GM21825 (cell line): ENCODE measurements around the gene HOXA10.

Source experiments
- ATAC-seq: cut with Tn5 transposase; IDR thresholded peaks from one replicate; pipeline ENCODE4 v1.9.1; 2021; ENCODE audit warnings: mild to moderate bottlenecking, moderate library complexity; ENCODE audit not compliant: unreplicated experiment

Gene HOXA10

DNA sequence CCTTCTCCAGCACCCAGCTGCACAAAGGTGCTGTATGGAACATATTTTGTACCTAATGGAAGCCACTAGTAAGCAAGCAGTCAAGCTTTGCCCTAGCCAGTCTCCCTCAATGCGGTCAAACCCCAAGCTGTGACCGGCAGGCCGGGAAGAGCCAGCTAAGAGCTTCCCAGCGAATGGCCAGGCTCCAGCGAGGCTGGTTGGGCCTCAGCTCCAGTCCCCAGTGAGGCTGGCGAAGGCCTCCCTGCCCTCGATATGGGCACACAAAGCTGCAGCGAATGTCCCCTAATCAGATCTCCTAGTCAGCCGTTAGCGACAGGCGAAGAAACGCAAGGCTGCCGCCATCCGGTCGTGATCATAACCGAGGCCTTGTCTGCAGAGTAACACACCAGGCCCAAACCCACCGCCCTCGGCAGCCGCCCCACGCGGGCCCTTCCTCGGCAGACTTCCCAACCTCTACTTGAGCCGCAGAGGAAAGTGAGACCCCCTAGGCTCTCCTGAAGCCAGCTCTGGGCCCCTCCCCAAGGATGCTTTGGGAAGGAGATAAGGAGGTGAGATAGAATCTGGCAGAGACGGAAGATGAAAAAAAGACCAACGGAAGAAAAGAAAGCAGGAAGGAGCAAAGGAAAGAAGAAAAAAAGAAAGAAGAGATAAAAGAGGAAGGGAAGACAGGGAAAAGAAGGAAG is 5.7 kb downstream of the HOXA10 start:
- ATAC-seq = no peak

DNA sequence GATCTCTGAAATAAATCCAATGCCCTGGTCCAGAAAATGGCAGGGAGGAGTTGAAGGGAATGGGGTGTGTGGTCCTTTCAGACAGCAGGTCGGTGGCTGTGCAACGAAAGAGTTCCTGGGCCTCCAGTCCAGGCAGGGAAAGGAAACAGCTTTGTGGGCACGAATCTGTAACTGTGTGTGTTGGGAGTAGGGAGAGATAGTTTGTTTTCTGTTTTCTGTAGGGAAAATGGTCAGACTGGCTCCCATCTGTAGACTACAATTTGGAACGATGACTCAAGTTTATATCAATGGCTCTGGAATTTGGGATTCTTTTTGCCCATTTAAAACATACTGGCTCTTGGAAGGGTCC is 6.2 kb downstream of the HOXA10 start:
- no peak for ATAC-seq

DNA sequence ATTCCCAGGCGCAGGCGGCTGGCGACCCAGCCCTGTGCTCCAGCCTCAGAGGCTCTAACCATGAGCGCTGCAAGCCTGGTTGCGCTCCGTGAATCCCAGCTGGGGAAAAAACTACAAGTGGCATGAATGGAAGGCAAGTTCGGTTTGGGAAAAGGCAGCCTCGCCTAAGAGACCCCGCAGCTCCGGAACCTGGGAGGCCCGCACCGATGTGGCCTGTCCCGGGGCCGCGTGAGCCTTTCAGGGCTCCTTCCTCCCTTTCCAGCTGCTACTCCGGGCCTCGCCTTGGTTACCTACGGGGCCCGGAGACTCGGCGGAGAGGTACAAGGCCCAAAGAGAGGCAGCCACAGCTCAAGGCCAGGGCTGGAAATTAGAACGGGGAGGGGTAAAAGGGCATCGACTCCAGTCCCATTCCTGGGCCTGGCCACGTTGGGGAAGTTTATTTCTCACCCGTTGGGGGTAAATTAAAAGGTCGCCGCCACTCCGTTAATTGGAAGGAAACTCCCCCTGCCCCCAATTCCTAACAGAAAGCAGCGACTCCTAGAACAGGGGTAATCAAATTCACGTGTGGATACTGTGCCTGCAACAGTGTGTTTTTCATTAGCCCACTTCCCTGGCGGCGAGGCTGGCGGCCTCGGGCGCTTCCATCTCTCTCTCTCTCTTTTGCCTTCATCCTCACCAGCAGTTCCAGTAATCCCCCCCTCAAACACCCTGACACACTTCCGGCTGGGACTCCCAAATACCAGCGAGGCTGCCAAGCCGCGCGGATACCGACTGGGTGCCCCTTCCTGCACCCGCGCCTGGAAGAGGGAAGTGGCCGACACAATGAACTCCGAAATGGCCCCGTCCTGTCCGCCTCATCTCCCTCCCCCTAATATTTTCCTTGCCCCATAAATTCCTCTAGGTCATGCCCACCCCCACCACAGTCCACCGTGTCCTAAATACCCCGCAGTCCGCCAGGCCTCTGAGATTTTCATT is 7.3 kb downstream of the HOXA10 start:
- ATAC-seq = no peak

DNA sequence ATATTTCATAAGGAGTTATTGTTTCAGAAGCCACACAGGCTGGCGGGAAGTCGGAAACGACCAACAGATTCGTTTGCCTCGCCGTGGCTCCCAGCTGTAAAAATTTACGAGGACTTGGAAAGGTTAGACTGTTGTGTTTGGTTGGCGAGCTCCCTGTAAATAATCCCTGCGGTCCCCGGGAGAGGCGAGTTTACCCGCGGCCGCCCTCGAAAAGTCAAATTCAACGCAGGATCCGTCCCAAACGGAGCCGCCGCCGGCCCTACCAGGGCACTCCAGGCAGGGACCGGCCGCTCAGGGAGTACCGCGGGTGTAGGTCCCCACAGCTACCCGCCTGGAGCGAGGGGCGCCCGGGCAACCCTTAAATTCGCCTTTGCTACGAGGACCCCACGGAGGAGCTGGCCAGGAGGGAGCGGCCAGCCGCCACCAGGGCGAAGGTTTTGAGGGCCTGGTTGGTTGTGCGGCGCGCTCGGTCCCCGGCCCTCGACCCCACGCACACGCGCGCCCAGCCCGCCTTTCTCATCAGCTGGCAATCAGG is 8.1 kb downstream of the HOXA10 start:
- ATAC-seq = no peak

DNA sequence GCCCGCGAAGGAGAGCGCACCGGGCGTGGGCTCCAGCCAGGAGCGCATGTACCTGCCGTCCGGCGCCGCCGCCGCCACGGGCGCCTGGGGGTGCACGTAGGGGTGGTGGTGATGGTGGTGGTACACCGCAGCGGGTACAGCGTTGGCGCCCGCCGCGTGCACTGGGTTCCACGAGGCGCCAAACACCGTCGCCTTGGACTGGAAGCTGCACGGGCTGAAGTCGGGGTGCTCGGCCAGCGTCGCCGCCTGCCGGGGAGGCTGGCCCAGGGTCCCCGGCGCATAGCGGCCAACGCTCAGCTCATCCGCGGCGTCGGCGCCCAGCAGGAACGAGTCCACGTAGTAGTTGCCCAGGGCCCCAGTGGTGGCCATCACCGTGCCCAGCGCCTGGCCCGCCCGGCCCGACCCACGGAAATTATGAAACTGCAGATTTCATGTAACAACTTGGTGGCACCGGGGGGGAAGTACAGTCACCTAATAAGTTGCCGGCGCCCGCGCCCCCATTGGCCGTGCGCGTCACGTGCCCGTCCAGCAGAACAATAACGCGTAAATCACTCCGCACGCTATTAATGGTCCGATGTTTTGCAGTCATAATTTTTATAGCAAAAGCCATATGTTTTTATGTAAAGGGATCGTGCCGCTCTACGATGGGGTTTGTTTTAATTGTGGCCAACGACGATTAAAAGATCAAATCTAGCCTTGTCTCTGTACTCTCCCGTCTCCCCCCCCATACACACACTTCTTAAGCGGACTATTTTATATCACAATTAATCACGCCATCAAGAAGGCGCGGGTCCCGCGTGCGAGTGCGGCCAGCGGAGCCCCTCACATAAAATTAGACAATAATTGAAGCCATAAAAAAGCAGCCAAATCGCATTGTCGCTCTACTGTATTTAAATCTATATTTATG is 8.8 kb downstream of the HOXA10 start, which contains the start of gene HOXA9:
Gene HOXA9 (minus strand): TSS at position 449 of the 907 bp plus-strand sequence. CDS start 80 bp downstream, at position 369.
- ATAC-seq = no peak

DNA sequence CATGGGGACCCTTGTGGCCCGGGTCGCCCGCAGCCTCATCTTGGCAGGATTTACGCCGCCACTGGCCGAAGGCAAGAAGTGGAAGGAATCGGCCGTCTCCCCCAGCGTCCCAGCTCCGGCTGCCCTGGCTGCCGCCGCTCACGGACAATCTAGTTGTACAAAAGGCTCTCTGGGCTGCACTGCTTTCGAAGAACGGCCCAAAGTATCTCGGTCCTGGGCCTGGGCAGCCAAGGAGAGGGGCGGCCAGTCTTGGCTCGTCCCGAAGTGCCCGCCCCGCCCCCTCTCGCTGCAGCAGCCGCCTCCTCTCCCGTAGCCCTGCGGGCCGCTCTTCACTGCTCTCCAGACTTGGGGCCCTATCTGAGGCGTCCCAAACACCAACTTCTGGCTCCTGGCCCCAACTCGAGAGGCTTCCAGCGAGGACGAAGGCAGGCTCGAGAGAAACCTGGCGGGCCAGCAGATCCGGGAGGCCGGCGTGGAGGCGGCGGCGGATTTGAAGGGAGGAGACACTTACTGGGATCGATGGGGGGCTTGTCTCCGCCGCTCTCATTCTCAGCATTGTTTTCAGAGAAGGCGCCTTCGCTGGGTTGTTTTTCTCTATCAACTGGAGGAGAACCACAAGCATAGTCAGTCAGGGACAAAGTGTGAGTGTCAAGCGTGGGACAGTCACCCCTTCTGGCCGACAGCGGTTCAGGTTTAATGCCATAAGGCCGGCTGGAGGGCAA is 9.6 kb downstream of the HOXA10 start:
- ATAC-seq = no peak

DNA sequence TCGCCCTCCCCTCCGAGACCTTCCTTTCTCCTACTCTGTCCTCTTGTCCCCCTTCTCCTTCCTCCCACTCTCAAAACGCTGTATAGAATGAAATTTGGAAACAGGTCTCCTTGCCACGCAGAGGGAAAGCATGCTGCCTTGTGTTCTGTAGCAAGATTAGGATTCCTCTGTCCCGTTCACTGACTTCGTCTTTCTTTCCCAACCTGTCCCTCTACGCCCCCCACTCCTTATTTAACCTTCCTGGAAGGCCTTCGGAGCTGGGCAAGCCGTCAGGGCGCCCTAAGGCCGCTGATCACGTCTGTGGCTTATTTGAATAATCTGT is 10.1 kb downstream of the HOXA10 start:
- ATAC-seq = no peak

DNA sequence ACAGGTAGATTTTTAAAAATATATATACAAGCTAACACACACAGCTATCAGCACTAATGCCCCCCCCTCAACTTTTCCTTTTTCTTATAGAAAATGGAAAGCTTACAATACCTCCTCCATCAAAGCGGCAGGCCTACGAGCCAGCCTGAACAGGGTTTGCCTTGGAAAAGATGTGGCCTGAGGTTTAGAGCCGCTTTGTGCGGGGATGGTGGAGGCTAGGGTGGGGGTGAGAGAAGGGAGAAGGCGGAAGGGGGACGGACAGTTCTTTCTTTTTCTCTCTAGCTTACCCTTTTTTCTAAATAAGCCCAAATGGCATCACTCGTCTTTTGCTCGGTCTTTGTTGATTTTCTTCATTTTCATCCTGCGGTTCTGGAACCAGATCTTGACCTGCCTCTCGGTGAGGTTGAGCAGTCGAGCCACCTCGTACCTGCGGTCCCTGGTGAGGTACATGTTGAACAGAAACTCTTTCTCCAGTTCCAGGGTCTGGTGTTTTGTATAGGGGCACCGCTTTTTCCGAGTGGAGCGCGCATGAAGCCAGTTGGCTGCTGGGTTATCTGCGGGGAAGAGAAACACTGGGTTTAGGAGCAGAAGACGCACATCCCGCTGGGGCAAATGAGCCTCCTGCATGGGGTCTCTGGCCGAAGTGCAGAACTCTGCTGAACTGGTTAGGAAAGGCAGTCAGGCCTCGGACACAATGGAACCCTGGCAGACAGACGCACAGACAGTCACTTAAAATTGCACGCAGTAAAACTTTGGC is 10.7 kb downstream of the HOXA10 start:
- ATAC-seq = no peak

DNA sequence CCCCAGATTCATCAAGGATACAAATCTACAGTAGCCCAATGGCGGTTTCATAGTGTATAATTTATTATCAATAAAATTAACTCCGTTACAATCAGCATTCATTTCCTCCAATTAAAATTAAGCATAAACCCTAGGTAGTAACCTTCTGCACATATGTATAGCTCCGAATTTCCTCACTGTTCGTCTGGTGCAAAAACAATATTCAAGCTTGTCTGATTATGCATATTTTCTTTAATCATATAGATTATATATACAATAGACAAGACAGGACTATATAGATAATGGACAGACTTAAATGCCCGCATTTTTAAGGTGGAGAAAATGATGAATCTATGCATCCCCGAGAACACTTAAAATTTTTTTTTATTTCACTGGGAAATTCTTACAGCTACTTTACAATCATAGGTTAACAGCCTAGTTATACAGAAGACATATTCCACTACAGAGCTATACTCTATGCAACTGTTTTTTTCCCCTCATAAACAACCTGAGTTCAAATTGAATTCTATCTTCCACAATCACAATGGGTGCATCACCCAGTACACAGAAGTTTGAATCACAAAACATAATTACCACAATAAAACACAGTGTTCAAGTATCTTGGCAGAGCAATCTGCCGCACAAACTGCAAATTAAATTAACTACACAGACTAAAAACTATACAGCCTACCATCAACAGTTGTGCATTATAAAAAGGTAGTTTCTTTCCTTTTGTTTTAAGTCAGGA is 11.4 kb downstream of the HOXA10 start:
- ATAC-seq = no peak

DNA sequence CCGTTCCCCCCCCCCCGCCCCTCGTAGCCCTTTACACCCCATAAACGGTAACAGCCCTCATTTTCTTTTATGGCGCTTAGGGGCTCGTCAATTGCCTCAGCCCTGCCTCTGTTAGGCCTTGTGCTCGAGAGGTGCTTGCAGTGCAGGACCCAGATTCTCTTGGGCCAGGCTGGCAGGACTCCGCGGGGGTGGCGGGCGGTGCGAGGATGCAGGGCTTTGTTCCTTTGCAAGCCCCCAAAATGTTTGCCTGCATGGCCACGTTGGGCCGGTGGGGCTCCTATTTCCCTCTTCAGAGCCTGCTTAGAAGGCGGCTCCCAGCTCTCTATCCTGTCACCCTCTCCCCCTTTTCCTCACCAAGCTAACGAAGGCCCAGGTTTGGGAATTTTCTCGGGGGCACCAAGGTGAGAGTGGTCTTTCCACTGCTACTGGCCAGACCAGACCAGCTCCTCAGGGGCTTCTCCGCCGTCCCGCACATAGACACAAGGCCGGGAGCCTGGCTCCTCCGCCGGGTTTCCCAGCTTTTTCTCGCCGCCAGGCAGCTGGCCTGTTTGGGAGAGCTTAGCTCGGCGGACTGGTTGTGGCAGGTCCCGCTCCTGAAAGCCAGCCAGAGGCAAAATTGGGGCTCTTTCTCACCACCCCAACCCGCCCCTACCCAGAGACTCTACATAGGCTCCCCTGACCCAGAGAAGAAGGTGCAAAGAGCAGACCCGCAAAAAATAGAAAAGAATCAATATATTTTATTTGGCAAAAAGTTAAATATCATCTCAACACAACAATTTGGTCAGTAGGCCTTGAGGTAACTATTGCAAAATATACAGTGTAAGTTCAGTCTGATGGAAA is 12.2 kb downstream of the HOXA10 start:
- ATAC-seq = no peak

DNA sequence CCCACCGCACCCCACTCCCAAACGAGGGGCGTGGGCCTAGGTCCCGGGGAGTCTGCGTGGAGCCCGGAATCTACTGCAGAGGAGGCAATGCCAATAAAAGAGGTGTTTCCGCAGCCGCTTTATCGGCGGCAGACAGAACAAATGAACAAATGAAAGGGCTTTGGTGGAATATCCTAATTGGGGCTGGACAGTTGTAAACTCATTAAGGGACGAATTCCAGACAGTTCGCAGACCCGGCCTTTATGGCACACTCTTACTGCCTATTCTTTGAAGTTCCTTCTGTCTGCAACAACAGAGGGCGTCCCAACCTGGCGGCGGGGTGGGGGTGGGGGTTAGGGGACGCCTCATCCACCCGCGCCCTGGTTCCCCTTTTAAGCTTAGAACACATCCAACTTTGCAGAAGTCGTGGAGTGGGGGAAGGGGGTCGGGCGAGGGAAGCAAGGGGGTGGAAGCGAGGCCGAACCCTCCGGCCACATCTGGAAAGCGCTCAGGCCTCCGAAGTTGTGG is 12.9 kb downstream of the HOXA10 start:
- no peak for ATAC-seq

DNA sequence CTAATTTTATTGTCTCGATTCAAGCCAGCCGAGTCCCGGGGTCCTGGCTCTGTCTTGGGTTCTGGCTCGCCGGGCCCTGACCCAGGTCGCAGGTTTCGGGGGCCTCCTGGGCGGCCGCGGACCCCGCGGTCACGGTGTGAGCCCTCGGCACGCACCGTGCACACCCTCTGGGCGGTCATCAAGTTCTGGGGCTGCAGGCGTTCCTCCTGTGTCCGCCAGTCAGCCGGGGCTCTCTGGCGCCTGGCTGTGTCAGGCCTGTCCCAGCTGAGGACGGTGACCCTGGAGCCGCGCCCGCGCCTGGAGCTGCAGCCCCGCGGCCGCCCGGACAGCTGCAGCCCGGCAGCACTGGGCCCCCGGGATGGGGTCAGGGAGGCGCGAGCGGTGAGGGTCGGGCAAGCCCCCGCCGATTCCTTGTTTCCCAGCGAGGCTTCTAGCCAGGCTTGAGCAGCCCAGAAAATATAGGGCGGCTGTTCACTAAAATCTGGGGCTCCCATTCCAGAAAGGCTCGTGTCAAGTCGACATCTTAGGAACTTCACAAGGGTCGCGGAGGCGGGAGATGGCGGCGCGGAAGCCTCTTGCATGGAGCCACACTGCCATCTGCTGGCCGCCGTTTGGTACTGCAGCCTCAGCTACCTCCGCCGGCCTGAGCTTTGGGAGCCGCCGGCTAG is 13.4 kb downstream of the HOXA10 start:
- ATAC-seq = peak; percentile 63

DNA sequence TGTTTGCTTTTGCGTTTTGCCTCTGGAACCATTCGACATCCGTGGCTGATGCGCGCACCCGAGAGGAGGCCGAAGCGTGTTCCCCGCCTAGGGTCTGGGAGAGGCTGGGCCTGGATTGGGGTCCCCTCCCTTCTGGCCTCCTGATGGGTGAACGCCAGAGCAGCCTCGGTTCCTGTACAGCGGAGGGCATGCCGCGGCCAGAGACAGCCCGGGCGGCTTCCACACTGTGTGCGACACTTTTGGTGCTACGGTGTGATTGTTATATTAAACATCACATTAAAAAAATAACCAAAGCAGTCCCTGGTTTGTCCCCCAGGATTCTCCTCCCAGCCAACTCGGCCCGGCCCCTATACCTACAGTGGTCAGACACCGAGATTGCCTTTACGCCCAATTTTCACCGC is 14.0 kb downstream of the HOXA10 start:
- ATAC-seq = no peak

DNA sequence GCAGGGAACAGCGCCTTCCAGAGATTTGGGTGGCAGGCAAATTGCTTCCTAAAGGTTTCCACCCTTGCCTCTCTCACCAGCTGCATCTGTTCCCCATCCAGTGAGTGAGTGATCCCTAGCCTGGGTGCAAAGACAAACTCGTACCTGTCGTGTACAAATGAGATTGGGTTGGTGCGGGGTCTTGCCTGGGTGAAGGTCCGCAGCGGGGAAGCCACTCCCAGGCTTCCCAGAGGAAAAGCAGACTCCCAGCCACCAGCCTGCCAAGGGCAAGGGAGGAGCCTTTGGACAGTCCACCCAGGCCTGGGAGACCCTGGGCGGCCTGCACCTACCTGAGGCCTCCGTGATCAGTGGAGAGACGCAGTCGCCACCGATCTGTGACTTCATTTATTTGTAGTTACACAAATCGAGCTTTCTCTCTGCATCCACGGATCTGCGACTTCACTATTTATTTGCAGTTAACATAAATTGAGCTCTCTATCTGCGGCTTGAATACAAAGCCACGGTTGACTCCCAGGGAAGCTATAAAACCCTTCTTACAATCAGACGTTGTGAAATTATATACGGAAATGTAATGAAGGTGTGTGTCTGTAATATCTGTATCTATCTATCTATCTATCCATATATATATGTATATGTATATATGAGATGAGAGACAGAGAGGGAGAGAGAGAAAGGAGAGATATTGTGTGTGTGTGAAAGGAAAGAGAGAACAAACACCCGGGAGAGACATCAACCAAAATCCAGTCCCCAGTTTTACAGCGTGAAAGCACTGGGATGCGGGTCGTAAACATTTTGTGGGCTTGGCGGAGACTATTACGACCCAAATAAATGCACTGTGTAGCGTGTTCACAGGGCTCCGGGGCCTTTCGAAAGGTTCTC is 14.6 kb downstream of the HOXA10 start:
- no peak for ATAC-seq

DNA sequence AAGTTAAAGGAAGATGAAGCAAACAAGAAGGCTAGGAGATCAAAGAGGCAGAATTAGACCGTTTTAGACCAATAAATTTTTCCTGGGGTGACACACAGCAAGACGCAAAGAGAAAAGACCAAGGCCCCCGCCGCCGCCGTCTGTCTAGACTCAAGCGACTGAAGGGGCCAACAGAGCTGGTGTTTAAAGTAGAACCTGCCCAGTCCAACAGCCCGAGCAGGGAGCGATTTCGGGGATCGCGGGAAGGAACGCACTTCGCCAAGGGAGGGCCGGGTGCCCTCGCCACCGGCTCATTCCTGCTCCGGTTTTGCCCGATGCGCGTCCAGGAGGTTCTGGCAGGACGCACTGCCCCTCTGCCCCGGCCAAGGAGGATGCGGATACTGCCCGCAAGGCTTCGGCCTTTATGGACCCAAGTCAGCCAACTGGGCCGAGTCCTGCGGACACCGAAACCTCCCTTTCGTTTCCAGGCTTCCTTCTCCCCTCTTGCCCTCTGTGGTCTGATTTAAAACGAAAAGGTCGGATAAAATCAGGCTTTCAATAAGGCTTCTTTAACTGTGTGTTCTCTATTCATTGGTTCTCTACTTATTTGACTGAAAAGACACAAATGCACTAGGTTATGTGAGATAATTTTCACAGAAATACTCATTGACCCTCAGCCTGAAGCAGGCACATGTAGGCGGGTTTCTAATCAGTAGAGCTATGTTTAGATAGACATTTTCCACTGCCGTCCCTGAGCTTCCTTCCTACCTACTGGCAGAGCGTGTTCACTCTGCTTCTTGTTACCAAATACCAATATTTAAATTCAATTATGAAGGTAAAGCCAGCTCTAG is 15.5 kb downstream of the HOXA10 start:
- ATAC-seq = no peak
